ENCODE data around the gene SCFD2. TPM values are rescaled to one million over a fixed set of nuclear protein-coding genes. Genes with fewer than 3 reads are reported as not detected.

Gene SCFD2
- total and polyA plus RNA-seq, 2 of the 8 experiments (the other 6 are each of a cell fraction or from before 2014, with no cell fraction given) = 6.2 to 10.2 TPM

DNA sequence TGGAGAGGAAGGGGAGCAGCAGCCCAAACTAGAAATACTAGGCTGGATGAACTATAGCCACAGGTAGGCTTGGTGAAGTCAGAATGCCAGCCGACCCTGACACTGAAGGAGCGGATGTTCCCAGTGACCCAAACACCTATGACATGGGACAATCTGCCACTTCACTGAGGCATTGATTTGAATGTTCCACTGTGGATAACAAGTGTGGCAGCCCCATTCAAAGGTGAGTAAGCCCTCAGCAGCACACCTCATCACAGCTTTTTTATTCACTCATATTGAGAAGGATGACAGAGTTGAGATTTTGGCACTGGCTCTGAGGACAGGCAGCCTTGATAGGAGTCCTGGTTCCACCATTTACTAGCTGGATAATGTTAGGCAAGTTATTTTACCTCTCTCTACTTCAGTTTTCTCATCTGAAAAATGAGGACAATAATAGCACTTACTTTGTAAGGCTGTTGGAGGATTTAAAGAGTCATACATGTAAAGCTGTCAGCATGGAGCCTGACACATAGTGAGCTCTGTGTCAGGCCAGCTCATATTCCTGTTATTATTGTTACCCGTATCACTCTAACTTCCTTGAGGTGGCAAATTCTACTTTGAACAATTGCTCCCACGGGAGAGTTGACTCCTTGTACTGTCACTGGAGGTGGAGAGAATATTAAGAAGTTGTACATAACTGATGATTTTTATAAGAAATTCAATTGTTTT lies 389.2 kb downstream of the SCFD2 start:
- H3K9ac ChIP-seq (replicated peaks in 1 of 4; ENCODE audit: extremely low read depth in 1 of 4, low read depth in 3 of 4, low read length in 3 of 4) = no peak overlapping the region
- H2BK12ac ChIP-seq (ENCODE audit: low read depth, low read length) = no peak overlapping the region
- no peak overlapping the region for H4K91ac ChIP-seq (replicated peaks; ENCODE audit: insufficient read length, low read length)
- no peaks in the 10 kb centered on the region for H4K20me1 ChIP-seq (replicated peaks in 1 of 2; ENCODE audit: control insufficient read depth in 1 of 2, insufficient read depth in 2 of 2, low read length in 2 of 2)
- H3K4me1 ChIP-seq (replicated peaks in 1 of 4; ENCODE audit: control insufficient read depth in 3 of 4, insufficient read depth in 4 of 4, low read length in 3 of 4) = peaks cover 0 to 3% (median 0%) of the 10 kb centered on the region in 4 experiments; a peak in 1 of 7 replicates
- H3K23ac ChIP-seq (ENCODE audit: insufficient read length) = no peak overlapping the region
- no peak overlapping the region for H3K4me3 ChIP-seq (ENCODE audit: extremely low read depth in 1 of 4, insufficient read depth in 2 of 4, low read depth in 3 of 4, low read length in 4 of 4)
- H3K23me2 ChIP-seq (ENCODE audit: low read depth, low read length) = no peaks in the 10 kb centered on the region
- CTCF ChIA-PET (ENCODE audit: partially characterized antibody) = interaction anchor here (0.5 to 1.9 kb wide), 8 partner anchors 69 to 1183 kb away, joined by 3 to 8 read pairs (median 3); no protein-coding TSS in a partner anchor
- no peak overlapping the region for H3K56ac ChIP-seq (replicated peaks; ENCODE audit: insufficient read length, low read depth, low read length)
- no peak overlapping the region for H3K14ac ChIP-seq (ENCODE audit: insufficient read length)
- no peak overlapping the region for H2AK5ac ChIP-seq (ENCODE audit: low read depth, low read length)
- no peak overlapping the region for H3K27ac ChIP-seq (ENCODE audit: low read depth, low read length)
- H2BK20ac ChIP-seq (ENCODE audit: low read length) = no peak overlapping the region
- no peak overlapping the region for H4K5ac ChIP-seq (ENCODE audit: insufficient read length, low read depth, low read length)
- no peak for DNase-seq (ENCODE audit: low read depth in 1 of 2, low spot score in 2 of 2)
- WGBS, 2 experiments (ENCODE audit: extremely low coverage in 1 of 2, insufficient coverage in 1 of 2, insufficient read length in 1 of 2, insufficient replicate concordance in 2 of 2, low coverage in 1 of 2, low lambda C conversion rate in 2 of 2, missing lambda C conversion rate in 1 of 2) = 93% methylated on average over 4 of the region's 4 CpGs; no CpG with 5 or more reads in 1 of the 2 experiments
- H3K79me1 ChIP-seq (ENCODE audit: low read depth, low read length) = no peaks in the 10 kb centered on the region
- no peak overlapping the region for H4K8ac ChIP-seq (ENCODE audit: extremely low read depth, insufficient read depth, low read length)
- FAIRE-seq = no peak
- no peak overlapping the region for H3K4me2 ChIP-seq (ENCODE audit: insufficient read depth in 1 of 2, low read depth in 2 of 2, low read length in 2 of 2)
- no peak overlapping the region for H3K18ac ChIP-seq (ENCODE audit: extremely low read depth, low read length)
- POLR2A ChIA-PET (ENCODE audit: partially characterized antibody) = interaction anchor here (1.0 to 2.9 kb wide), 6 partner anchors 15 to 264 kb away, joined by 3 to 11 read pairs (median 5); no protein-coding TSS in a partner anchor
- no peak overlapping the region for H2AFZ ChIP-seq (ENCODE audit: low read length)
- H3K36me3 ChIP-seq (ENCODE audit: control insufficient read depth in 2 of 4, insufficient read depth in 4 of 4, low read length in 3 of 4) = no peaks in the 10 kb centered on the region
- H2BK5ac ChIP-seq (ENCODE audit: low read depth, low read length) = no peak overlapping the region
- H2BK120ac ChIP-seq (replicated peaks; ENCODE audit: low read depth, low read length) = no peak overlapping the region
- H3K9me3 ChIP-seq (ENCODE audit: insufficient read depth in 2 of 2, low read depth in 1 of 2, low read length in 1 of 2) = no peaks in the 10 kb centered on the region
- H3K79me2 ChIP-seq (ENCODE audit: control insufficient read depth in 1 of 2, insufficient read depth in 2 of 2, low read length in 2 of 2) = no peaks in the 10 kb centered on the region
- H2BK15ac ChIP-seq (ENCODE audit: low read length) = no peak overlapping the region
- H3K27me3 ChIP-seq (replicated peaks in 1 of 4; ENCODE audit: control insufficient read depth in 3 of 4, extremely low read depth in 1 of 4, insufficient read depth in 3 of 4, low read length in 3 of 4) = no peaks in the 10 kb centered on the region
- H3K4ac ChIP-seq (replicated peaks; ENCODE audit: insufficient read length, low read depth, low read length) = no peak overlapping the region

Data from H1 (cell line).